HG03175 (cell line): ENCODE data around the gene RAE1.

ENCODE experiments used
- ATAC-seq: cut with Tn5 transposase; IDR thresholded peaks from one replicate; pipeline ENCODE4 v1.9.1; 2021; ENCODE audit warnings: mild to moderate bottlenecking, moderate library complexity; ENCODE audit not compliant: unreplicated experiment

The RAE1 gene

GRCh38 chr20:57351042-57351783, at the start of gene RAE1:
TSS of gene RAE1 (plus strand) at chr20:57351255. CDS start at chr20:57354039, 2,784 bp downstream.
- ATAC-seq, result peak; percentile 88

- ATAC-seq, result no peak
Observed at GRCh38 chr20:57306747-57307146, 44.3 kb upstream of the RAE1 start.

GRCh38 chr20:57308451-57309271, 42.4 kb upstream of the RAE1 start:
- ATAC-seq, result no peak

GRCh38 chr20:57309544-57310115, 41.4 kb upstream of the RAE1 start:
- no peak for ATAC-seq

- no peak for ATAC-seq
Observed at GRCh38 chr20:57310821-57311514, 40.1 kb upstream of the RAE1 start.

GRCh38 chr20:57312138-57312537, 38.9 kb upstream of the RAE1 start:
- no peak for ATAC-seq

- no peak for ATAC-seq
Observed at GRCh38 chr20:57313230-57313629, 37.8 kb upstream of the RAE1 start.

GRCh38 chr20:57313951-57314350, 37.1 kb upstream of the RAE1 start:
- ATAC-seq, result no peak

GRCh38 chr20:57315083-57315975, 35.7 kb upstream of the RAE1 start:
- no peak for ATAC-seq

GRCh38 chr20:57315976-57316480, 35.0 kb upstream of the RAE1 start:
- no peak for ATAC-seq

- ATAC-seq, result no peak
Observed at GRCh38 chr20:57316795-57317201, 34.3 kb upstream of the RAE1 start.

- no peak for ATAC-seq
Observed at GRCh38 chr20:57317316-57317788, 33.7 kb upstream of the RAE1 start.

- no peak for ATAC-seq
Observed at GRCh38 chr20:57317789-57318371, 33.2 kb upstream of the RAE1 start.

GRCh38 chr20:57319584-57319983, 31.5 kb upstream of the RAE1 start:
- no peak for ATAC-seq

- ATAC-seq, result no peak
Observed at GRCh38 chr20:57320358-57320757, 30.7 kb upstream of the RAE1 start.

GRCh38 chr20:57321142-57321541, 29.9 kb upstream of the RAE1 start:
- ATAC-seq, result no peak

GRCh38 chr20:57322476-57322875, 28.6 kb upstream of the RAE1 start:
- ATAC-seq, result no peak

- ATAC-seq, result no peak
Observed at GRCh38 chr20:57323034-57323433, 28.0 kb upstream of the RAE1 start.

- ATAC-seq, result no peak
Observed at GRCh38 chr20:57325632-57326356, 25.3 kb upstream of the RAE1 start.
